GM04503 (cell line): ENCODE results near the gene HPGD.
"Not testable (repeated sequence)": the region's sequence is repeated elsewhere in the genome, so short reads cannot be mapped to it uniquely, and the experiment has no call there.

Experiments used
- DNase-seq: peaks from one replicate; pipeline ENCODE4 v3.0.0-alpha.2; 2012; ENCODE audit warnings: low read depth

The HPGD gene

GRCh38 chr4:174526731-174527130 is 4.4 kb upstream of the HPGD start:
- no peak for DNase-seq

GRCh38 chr4:174524242-174524641 is 2.0 kb upstream of the HPGD start:
- DNase-seq = no peak

- DNase-seq = no peak
Observed at GRCh38 chr4:174523025-174523693, 871 bp upstream of the HPGD start.

DNA sequence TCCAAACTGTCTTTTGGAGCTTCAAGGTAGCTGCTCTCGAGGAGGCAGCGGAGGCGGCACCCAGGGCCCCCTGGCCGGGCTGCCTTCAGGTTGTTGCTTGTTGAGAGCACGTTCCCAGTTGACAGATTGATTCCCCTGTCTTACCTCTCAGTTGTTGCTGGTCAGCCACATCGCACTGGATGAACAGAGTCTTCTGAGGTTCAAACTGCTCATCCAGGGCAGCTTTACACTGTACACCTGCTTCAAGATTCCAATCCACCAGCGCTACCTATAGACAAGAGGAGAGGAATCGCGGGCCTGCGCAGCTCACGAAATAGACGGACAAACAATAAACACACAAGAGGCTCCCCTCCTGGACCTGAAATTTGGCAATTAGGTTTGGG is 497 bp downstream of the HPGD start:
- DNase-seq = no peak

GRCh38 chr4:174520660-174521059 is 1.6 kb downstream of the HPGD start:
- no peak for DNase-seq

DNA sequence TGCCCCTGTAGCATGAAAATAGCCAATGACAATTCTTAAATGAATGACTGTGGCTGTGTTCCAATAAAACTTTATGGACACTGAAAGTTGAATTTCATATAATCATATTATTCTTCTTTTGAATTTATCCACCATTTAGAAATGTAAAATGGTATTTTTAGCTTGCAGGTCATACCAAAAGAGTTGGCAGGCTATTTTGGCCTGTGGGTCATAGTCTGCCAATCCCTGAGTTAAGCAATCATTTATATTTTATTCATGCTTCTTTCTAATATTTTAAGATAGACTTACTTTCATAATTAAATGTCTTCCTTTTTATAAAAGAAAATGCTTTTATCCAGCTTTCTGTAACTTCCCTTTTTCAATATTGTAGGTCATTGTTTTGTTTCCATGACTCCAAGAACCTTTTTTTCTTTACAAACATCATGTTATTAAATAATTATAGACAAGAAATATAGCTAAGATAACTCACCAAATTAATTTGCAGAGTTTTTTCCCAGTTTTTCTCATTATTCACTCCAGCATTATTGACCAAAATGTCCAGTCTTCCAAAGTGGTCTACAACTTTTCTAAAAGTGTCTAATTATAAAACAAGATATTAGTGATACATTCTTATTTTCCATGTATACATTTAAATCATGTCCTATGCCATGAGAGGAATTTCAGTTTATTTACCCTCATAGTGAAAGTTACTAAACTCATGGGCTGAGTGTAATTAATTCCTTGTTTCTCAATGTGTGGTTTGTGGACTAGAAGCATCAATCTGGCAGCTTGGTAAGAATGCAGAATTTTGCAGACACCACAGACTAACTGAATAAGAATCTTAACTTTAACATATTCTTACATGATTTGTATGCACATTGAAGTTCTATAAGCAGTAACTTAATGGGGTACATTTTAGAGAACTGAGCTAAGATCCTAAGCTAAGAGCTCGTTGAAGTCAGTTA is 4.5 kb downstream of the HPGD start:
- DNase-seq = no peak

DNA sequence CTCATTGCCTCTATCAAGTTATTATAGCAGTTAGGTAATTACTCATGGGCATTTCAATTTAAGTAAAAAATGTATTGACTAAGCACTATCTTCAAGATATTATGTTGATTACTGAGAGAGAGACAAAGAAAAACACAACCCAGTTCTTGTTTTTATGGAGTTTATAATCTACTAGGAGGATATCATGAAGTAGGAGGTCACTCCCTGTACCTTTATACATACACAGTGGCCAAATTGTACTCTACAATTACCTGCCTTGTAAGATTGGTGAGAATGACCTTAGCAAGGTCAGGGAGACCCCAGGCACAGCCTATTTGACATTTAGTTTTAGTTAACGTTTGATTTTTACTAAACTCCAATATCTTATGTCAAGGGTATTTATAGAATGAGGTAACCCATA is 5.5 kb downstream of the HPGD start:
- DNase-seq = no peak

- no peak for DNase-seq
Observed at GRCh38 chr4:174516345-174516744, 5.9 kb downstream of the HPGD start.

DNA sequence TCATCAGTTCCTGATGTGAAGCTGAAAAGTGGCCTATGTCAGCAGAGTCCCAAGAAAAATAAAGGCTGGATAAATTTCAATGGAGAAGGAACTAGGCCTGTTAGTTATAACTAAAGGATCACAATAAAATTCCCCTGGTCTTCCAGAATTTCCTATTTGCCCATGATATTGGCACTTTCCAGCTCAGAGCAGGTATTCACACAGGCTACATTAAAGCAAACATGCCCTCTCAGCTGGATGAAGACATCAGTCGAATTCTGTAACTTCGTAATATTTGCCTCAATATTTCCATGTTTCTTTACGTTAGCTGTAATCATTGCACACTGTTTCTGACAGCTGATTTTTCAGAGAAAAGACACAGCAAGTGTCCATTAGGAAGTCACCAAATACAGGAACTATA is 9.5 kb downstream of the HPGD start:
- DNase-seq = no peak

DNA sequence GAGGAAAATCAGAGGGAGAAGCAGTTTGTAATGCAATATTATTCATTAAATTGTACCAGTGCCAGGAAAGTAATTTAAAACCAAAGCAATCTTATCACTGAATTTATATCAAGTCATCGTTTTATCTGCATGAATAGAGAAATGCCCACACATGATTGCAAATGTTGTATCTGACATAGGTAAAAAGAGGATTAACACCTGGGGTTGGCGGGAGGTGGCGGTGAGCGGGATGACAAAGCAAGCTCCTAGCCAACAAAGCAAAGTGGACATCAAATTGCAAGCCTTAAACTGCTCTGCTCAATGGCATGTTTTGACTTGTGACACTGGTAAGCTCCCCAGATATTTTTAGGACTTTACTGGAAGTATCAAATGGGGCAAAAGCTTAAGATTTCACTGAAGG is 16.4 kb downstream of the HPGD start:
- DNase-seq = no peak

- DNase-seq = no peak
Observed at GRCh38 chr4:174505007-174505406, 17.3 kb downstream of the HPGD start.

DNA sequence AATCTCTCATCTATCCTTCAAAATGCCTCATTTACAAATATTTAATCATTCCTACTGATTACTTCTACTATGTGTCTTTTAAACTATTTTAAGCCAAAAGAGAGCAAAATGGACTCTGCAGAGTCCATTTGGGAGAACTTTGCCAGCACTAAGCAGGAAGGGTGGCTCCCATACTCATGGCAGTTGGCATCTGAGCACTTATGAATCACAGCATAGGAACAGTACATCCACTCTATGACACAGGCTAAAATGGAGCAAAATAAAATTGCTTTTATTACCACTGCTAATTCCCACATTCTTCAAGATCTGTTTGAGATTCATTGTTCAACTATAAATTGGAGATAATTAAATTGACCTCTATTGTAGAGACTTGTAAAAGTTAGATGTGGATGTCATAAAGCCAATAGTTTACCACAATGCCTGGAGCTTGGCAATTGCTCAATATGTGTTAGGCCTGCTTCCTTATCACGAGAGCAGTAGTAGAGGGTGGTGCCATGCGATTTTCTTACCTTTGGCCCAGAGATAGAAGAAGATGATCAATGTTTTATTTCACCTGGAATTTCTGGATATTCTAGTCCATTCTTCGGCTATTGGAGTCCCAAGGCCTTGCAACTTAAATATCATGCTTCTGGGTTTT is 19.1 kb downstream of the HPGD start:
- DNase-seq = no peak

DNA sequence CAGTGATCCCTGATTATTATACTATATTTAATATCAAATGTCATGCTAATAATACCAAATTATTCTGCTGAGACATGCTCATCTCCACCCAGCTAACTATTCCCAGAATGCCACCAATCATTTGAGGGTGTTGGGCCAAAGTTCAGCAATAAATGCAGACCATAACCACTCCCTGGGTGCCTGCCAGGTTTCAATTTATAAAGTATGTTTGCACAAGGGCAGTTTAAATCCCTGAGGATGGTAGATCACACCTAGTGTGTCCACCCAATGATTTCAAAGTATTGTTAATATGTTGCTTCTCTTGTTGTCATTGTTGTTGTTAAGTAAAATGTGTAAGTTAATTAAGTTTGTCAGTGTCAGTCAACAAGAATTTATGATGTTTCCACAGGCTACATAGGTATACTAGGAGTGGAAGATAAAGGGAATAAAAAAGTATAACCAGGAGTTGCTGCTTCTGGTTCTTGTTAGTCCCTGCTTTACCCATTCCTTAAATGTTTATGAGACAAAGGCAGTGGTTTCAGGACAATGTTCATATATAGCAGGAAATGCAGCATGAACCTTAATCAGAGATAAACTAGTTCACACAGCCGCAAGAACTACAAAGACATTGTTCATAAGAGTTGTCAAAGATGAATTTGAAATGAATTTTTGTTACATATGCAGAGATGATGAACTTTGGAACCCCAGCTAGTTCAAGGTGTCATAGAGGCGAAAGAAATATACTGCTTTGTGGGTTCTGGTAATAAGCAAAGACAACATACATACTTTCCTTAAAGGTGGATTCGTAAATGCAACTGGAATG is 25.5 kb downstream of the HPGD start:
- no peak for DNase-seq

DNA sequence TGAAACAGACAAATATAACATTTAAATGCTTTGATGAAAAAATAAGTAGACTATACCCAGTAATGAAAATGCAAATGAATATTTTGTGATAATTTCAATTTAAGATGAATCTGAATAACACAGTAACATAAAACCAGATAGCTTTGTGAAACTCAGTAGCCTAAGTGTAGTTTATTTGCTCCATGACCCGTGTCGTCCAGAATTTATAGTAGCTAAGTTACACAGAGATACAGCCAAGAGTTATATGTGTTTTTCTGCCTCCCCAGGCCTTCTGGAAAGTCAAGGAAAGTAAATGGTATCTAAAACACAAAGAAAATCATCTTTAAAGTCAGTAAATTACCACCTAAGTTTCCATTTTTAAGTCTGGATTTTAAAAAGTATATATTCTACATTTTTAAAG is 26.7 kb downstream of the HPGD start:
- no peak for DNase-seq

- no peak for DNase-seq
Observed at GRCh38 chr4:174494726-174495125, 27.6 kb downstream of the HPGD start.

- DNase-seq = no peak
Observed at GRCh38 chr4:174494146-174494545, 28.1 kb downstream of the HPGD start.

GRCh38 chr4:174490451-174490961 is 31.8 kb downstream of the HPGD start:
- DNase-seq = peak; percentile 1

GRCh38 chr4:174488368-174488767 is 33.9 kb downstream of the HPGD start:
- DNase-seq = not testable (repeated sequence)

GRCh38 chr4:174485025-174485424 is 37.3 kb downstream of the HPGD start:
- no peak for DNase-seq

DNA sequence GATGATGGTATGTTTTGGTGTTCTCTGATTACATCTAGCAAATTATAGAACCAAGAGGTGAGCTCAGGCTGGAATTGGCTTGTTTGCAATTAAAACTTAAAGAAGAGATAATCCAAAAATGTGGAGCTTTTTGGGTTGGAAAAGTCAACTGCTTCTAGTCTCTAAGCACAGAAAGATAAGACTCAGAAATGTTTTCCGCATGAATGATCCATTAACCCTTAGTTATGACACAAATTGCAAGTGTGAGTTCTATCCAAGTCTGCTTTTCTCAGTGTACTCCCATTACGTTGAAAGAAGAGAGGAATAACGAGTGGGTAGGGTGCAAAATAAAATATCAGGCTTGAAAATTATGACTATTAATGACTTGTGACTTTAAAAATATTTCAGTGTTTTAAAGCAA is 38.5 kb downstream of the HPGD start:
- no peak for DNase-seq

GRCh38 chr4:174479140-174479539 is 43.1 kb downstream of the HPGD start:
- no peak for DNase-seq

- DNase-seq = no peak
Observed at GRCh38 chr4:174475528-174475927, 46.8 kb downstream of the HPGD start.
